ENCODE measurements around the gene PTPN6. TPM values are rescaled to one million over a fixed set of nuclear protein-coding genes. Genes with fewer than 3 reads are reported as not detected.
A peak's percentile ranks its signal among the peaks of the same experiment; 100 is the strongest.

PTPN6 gene
- total and polyA plus RNA-seq, 2 of the 8 experiments (the other 6 are each of a cell fraction or from before 2014, with no cell fraction given): 16.3 to 28.4 TPM

DNA sequence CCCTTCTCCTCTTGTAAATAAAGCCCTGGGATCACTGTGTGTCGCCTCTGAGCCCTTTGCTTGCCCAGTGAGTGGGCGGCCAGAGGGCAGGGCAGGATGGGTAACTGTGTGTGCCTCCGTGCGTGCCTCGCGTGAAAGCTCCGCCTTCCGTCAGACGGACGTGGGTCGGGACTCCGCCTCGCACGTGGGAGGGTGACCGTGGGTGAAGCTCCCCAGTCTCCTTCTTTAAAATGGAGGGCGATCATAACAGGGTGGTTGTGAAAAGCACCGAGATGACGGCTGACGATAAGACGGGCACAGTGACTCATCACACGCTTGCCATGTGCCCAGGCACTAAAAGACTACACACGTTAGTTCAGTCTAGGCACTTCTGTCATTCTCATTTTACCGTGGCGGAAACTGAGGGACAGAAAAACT, 10.1 kb downstream of the PTPN6 start:
- CTCF ChIA-PET (ENCODE audit: partially characterized antibody): interaction anchor here (0.8 to 12.2 kb wide), 26 partner anchors 8 to 184 kb away, joined by 3 to 277 read pairs (median 6); partner anchors contain the start of genes C12orf57, LPCAT3, PHB2 and PTPN6
- FAIRE-seq: no peak
- Histone ChIP-seq H3K23ac (ENCODE audit: insufficient read length) (no peak overlapping the region), H2BK15ac (ENCODE audit: low read length) (peak overlapping the region; percentile 93; the same call in 1 of the 2 replicates), H3K56ac (replicated peaks; ENCODE audit: insufficient read length, low read depth, low read length) (peak overlapping the region; percentile 79), H3K9ac (replicated peaks in 1 of 4; ENCODE audit: extremely low read depth in 1 of 4, low read depth in 3 of 4, low read length in 3 of 4) (peak overlapping the region in 1 of 4 experiments; percentile 29; a peak in 1 of 7 replicates), H4K20me1 (replicated peaks in 1 of 2; ENCODE audit: control insufficient read depth in 1 of 2, insufficient read depth in 2 of 2, low read length in 2 of 2) (no peaks in the 10 kb centered on the region), H4K91ac (replicated peaks; ENCODE audit: insufficient read length, low read length) (peak overlapping the region; percentile 97), H3K27me3 (replicated peaks in 1 of 4; ENCODE audit: control insufficient read depth in 3 of 4, extremely low read depth in 1 of 4, insufficient read depth in 3 of 4, low read length in 3 of 4) (no peaks in the 10 kb centered on the region), H3K27ac (ENCODE audit: low read depth, low read length) (peak overlapping the region; percentile 51; the same call in 1 of the 2 replicates), H3K4me3 (ENCODE audit: extremely low read depth in 1 of 4, insufficient read depth in 2 of 4, low read depth in 3 of 4, low read length in 4 of 4) (peak overlapping the region in 2 of 4 experiments; percentile 68 to 79; a peak in 4 of 8 replicates), H3K79me1 (ENCODE audit: low read depth, low read length) (no peaks in the 10 kb centered on the region), H2BK12ac (ENCODE audit: low read depth, low read length) (peak overlapping the region; percentile 94), H3K79me2 (ENCODE audit: control insufficient read depth in 1 of 2, insufficient read depth in 2 of 2, low read length in 2 of 2) (peaks cover 0 to 14% of the 10 kb centered on the region in 2 experiments; a peak in 2 of 4 replicates), H3K36me3 (ENCODE audit: control insufficient read depth in 2 of 4, insufficient read depth in 4 of 4, low read length in 3 of 4) (peaks cover 2 to 16% (median 8%) of the 10 kb centered on the region in 4 experiments; a peak in 7 of 8 replicates), H4K5ac (ENCODE audit: insufficient read length, low read depth, low read length) (peak overlapping the region; percentile 35), H2BK20ac (ENCODE audit: low read length) (peak overlapping the region; percentile 67), H4K8ac (ENCODE audit: extremely low read depth, insufficient read depth, low read length) (peak overlapping the region; percentile 66; the same call in 1 of the 2 replicates), H3K18ac (ENCODE audit: extremely low read depth, low read length) (peak overlapping the region; percentile 63; the same call in 1 of the 2 replicates), H2BK5ac (ENCODE audit: low read depth, low read length) (peak overlapping the region; percentile 85; the same call in 1 of the 2 replicates), H2AK5ac (ENCODE audit: low read depth, low read length) (peak overlapping the region; percentile 76; the same call in 1 of the 2 replicates), H3K4me2 (ENCODE audit: insufficient read depth in 1 of 2, low read depth in 2 of 2, low read length in 2 of 2) (peak overlapping the region; percentile 66 to 93), H3K4ac (replicated peaks; ENCODE audit: insufficient read length, low read depth, low read length) (peak overlapping the region; percentile 94), H3K23me2 (ENCODE audit: low read depth, low read length) (peaks cover 16% of the 10 kb centered on the region; the same call in 1 of the 2 replicates), H2AFZ (ENCODE audit: low read length) (no peak overlapping the region), H2BK120ac (replicated peaks; ENCODE audit: low read depth, low read length) (peak overlapping the region; percentile 84), H3K9me3 (ENCODE audit: insufficient read depth in 2 of 2, low read depth in 1 of 2, low read length in 1 of 2) (no peaks in the 10 kb centered on the region), H3K14ac (ENCODE audit: insufficient read length) (no peak overlapping the region), H3K4me1 (replicated peaks in 1 of 4; ENCODE audit: control insufficient read depth in 3 of 4, insufficient read depth in 4 of 4, low read length in 3 of 4) (peaks cover 12 to 37% (median 30%) of the 10 kb centered on the region in 4 experiments)
- TF ChIP-seq TEAD4 (IDR thresholded peaks at IDR 0.05; ENCODE audit: low read depth, low read length) (no peak), CHD1 (IDR thresholded peaks at IDR 0.05; ENCODE audit: low read depth, low read length) (no peak), TCF12 (IDR thresholded peaks at IDR 0.05; ENCODE audit: low read depth, low read length) (no peak), EGR1 (IDR thresholded peaks at IDR 0.05; ENCODE audit: borderline replicate concordance, low read depth, low read length) (peak; percentile 64; the same call in 1 of the 2 replicates)
- TF ChIP-seq, protein P1, sequence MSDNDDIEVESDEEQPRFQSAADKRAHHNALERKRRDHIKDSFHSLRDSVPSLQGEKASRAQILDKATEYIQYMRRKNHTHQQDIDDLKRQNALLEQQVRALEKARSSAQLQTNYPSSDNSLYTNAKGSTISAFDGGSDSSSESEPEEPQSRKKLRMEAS (IDR thresholded peaks at IDR 0.05): peak; percentile 35; the same call in 1 of the 2 replicates
- TF ChIP-seq, protein P2, sequence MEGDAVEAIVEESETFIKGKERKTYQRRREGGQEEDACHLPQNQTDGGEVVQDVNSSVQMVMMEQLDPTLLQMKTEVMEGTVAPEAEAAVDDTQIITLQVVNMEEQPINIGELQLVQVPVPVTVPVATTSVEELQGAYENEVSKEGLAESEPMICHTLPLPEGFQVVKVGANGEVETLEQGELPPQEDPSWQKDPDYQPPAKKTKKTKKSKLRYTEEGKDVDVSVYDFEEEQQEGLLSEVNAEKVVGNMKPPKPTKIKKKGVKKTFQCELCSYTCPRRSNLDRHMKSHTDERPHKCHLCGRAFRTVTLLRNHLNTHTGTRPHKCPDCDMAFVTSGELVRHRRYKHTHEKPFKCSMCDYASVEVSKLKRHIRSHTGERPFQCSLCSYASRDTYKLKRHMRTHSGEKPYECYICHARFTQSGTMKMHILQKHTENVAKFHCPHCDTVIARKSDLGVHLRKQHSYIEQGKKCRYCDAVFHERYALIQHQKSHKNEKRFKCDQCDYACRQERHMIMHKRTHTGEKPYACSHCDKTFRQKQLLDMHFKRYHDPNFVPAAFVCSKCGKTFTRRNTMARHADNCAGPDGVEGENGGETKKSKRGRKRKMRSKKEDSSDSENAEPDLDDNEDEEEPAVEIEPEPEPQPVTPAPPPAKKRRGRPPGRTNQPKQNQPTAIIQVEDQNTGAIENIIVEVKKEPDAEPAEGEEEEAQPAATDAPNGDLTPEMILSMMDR (IDR thresholded peaks at IDR 0.05; ENCODE audit: control extremely low read depth in 1 of 3, insufficient read depth in 1 of 3, low read depth in 1 of 3, low read length in 3 of 3): no peak
- no peak for DNase-seq (ENCODE audit: low read depth in 1 of 2, low spot score in 2 of 2)
- POLR2A ChIA-PET (ENCODE audit: partially characterized antibody): interaction anchor here (0.7 to 44.0 kb wide), 13 partner anchors 8 to 147 kb away, joined by 3 to 1596 read pairs (median 4); partner anchors contain the start of genes ATN1, C12orf57, C1RL and EMG1
- 55% methylated on average over 24 of the region's 24 CpGs; no CpG with 5 or more reads in 1 of the 2 experiments for WGBS, 2 experiments (ENCODE audit: extremely low coverage in 1 of 2, insufficient coverage in 1 of 2, insufficient read length in 1 of 2, insufficient replicate concordance in 2 of 2, low coverage in 1 of 2, low lambda C conversion rate in 2 of 2, missing lambda C conversion rate in 1 of 2)
